Renal cortical epithelial cell (primary cell): ENCODE results near the gene BZW1. TPM values are rescaled to one million over a fixed set of nuclear protein-coding genes. Genes with fewer than 3 reads are reported as not detected.

Experiments
- DNase-seq: peaks from one replicate; pipeline ENCODE4 v3.0.0-alpha.2; 2011; ENCODE audit warnings: low read depth
- total RNA-seq: library from RNA; depleted of rRNA; stranded (reverse); fragments of >200 nt; gene quantifications from 2 replicates; pipeline ENCODE4 v1.2.3, GENCODE V29; 2014

Gene BZW1
- total RNA-seq, 1 donor from 2014 or later: 398 TPM

GRCh38 chr2:200839513-200839912, 27.8 kb downstream of the BZW1 start:
- no peak for DNase-seq

DNA sequence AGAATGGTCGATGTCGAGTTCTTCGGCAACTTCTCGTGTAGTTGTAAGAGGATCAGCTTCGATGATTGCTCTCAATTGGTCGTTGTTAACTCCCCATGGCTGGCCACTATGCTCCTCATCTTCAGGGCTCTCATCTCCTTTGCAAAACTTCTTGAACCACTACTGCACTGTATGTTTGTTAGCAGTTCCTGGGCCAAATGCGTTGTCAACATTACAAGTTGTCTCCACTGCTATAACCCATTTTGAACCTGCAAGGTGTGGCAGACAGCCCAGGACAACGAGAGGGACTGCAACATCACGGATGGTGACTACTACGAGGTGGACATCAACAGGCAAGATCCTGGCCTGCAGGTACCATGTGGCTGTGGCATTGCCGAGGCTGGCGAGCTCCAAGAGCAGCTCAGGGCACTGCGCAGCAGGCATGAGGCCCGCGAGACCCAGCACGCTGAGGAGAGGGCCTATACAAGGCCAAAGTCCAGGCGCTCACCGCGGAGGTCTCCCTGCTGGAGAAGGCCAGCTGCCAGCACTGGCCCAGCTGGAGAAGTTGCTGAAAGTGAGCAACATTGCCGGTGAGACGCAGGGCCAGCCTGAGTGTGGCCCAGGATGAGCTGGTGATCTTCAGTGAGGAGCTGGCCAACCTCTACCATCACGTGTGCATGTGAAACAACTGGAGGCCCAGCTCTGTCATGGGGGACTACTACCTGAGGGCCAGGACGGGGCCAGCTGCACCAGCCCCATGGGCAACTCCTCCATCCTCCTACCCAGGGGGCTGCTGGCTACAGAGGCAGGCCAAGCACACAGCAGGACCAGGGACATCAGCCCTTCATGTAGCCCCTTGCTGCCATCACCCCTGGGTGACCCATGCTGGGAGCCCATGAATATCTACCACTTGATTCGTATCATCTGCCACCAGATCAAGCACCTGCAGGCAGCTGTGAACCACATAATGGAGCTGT, 32.6 kb downstream of the BZW1 start:
- no peak for DNase-seq

- DNase-seq: no peak
These were observed 33.5 kb downstream of the BZW1 start for GRCh38 chr2:200845194-200845593.

GRCh38 chr2:200845669-200846325, 34.1 kb downstream of the BZW1 start:
- DNase-seq: no peak

DNA sequence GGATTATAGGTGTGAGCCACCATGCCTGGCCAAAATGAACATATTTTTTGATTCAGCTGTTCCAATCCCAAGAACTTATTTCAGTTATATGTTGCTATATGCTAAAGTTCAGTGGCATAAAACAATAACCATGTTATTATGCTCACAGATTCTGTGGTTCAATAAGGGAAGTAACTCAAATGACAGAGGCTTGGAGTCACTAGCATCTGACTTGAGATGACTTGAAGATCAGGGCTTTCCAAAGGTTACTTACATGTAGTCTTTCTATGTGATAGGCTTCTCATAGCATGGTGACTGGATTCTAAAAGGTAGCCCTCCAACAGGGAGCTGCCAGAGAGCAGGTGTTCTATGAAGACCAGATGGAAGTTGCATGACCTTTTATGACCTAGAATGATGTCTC, 35.6 kb downstream of the BZW1 start:
- no peak for DNase-seq

GRCh38 chr2:200847939-200848338, 36.2 kb downstream of the BZW1 start:
- no peak for DNase-seq

DNA sequence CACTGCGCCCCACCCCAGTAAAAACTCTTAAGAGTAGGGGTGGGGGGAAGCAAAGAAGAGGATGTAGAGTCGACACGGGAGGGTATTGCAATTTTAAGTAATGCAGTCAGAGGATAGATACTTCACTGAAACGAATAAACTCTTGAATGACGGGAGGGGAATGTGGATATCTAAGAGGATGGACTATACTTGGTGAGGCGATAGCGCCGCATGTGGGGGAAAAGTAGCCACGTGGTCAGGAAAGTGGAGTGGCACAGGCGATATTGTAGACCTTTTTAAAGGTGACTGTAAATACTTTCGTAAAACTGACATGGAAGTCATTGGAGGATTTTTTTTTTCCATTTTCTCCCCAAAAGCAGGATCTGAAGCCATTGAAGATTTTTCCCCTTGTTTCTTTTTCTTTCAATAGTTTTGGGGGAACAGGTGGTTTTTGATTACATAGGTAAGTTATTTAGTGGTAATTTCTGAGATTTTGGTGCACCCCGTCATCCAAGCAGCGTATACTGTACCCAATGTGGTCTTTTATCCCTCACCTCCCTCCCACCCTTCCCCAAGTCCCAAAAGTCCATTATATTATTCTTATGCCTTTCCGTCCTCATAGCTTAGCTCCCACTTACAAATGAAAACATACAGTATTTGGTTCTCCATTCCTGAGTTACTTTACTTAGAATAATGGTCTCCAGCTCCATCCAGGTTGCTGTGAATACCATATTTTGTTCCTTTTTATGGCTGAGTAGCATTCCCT, 39.0 kb downstream of the BZW1 start:
- DNase-seq: no peak

DNA sequence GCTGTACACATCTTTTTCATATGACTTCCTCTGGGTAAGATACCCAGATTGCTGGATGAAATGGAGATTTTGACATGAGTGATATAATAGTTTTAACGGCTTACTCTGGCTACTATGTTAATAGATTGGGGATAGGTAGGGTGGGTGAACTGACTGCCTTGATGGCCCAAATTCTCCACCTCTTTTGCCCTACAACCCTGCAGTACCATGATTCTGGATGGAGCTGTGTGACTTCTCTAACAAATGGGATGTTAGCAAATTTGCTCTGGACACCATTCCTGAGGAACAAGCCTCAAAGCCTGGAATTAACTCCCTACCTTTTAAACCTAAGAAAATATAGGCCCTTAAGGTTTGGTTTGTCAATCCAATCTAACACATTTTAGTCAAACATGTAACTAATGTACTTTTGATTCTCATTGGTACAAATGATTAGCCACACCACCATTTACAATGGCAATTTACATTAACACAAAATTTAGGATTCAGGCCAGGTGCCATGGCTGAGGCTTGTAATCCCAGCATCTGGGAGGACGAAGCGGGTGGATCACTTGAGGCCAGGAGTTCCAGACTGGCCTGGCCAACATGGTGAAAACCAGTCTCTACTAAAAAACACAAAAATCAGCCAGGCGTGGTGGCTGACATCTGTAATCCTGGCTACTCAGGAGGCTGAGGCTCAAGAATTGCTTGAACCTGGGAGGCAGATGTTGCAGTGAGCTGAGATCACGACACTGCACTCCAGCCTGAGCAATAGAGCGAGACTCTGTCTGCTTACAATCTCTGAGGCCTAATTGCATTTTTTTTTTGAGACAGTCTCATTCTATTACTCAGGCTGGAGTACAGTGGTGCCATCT, 39.9 kb downstream of the BZW1 start:
- DNase-seq: no peak

- no peak for DNase-seq
These were observed 40.9 kb downstream of the BZW1 start for GRCh38 chr2:200852605-200853004.

DNA sequence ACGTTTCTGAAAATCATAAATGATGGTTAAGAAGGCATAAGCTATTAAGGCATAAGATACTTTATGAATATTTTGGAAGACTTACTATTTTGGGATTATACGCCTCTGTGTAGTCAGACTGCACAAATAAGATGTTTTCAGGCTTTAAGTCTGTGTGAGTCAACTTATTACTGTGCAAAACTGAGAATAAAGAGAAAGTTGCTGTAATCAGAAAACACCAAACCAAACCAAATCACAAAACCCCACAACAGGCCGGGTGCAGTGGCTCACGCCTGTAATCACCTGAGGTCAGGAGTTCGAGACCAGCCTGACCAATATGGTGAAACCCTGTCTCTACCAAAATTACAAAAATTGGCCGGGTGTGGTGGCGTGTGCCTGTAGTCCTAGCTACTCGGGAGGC, 45.1 kb downstream of the BZW1 start:
- DNase-seq: no peak

DNA sequence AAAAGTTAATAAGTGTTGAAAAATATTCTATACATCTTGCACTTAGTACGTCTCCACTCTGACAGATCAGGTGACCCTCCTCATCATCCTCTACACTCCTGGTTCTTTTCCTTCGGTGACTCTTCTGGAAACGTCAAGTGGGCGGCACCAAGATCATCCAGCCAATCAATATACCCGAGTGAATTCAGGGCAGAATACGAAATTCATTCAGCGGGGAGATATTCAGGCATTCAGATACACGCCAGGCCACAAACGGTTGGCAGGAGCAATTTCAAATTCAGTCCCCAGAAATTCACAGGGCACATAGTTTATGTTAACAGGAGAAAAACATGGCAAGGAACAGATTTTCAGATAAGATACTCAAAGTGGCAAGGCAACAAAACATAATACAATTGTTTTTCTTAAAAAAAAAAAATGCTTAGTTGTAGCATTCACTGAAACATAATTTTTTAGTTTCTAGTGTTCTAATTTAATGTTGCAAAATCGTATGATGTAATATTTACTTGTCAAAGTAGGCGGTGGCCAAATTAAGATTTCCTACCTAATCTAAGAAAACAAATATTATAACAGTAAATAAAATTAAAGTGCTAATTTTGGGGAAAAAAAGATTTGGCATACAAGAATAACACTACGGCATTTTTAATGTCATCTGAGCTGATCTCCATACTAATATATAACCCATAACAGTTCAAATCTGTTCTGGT, 48.5 kb downstream of the BZW1 start:
- DNase-seq: peak; percentile 19

DNA sequence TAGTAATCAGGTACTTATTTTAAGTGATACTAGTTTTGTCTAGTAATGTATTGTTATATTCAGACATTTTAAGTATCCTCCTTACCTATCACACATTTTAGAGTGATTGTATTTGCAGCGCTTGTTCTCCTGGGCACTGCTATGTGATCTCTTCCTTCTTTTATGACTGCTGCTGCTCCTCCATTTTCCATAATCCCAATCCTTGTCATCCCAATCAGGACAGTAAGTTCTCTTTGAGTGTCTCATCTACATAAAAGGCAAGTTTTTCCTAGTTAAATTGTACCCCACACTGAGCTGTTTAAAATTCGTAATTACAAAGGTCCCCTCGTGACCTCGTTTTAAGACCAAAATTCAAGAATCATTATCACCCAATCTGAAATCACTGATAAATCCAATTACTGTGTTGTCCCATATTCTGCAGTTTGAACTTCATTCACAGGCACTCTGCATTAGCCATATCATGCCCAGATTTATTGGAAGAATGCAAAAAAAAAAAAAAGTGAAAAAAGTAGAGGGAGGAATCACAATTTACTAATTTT, 50.0 kb downstream of the BZW1 start:
- no peak for DNase-seq

DNA sequence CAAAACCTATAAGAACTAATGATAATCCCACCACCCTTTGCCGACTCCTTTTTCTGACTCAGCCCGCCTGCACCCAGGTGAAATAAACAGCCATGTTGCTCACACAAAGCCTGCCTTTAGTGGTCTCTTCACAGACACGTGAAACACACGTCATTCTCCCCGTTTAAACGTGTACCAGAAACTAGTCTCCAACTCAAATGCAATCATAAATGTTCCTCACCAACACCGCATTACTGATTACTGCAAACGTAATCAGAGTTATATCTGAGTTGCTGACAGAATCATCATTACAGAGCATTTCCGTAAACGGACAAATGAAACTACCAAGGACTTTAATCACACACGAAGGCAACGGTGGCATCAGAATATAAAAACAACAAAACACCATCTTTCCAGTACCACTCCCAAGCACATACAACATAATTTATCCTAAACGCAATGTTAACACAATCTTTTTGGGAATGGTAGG, 50.9 kb downstream of the BZW1 start:
- DNase-seq: peak; percentile 75

DNA sequence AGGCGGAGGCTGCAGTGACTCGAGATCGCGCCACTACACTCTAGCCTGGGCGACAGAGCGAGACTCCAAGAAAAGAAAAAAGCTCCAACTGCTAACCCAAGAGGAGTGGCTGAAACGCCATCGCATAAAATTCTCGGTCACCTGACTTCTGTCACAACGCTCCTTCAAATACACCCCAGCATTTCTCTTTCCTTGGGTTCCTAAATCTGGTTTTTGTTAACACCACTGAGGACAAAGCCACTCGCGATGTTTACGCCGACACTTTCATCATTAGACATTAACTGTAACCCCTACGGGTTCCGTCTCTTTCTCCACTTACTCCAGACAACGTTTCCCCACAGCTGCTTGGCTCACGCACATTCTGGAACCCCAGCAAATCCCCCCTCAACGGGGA, 52.1 kb downstream of the BZW1 start:
- peak; percentile 27 for DNase-seq

DNA sequence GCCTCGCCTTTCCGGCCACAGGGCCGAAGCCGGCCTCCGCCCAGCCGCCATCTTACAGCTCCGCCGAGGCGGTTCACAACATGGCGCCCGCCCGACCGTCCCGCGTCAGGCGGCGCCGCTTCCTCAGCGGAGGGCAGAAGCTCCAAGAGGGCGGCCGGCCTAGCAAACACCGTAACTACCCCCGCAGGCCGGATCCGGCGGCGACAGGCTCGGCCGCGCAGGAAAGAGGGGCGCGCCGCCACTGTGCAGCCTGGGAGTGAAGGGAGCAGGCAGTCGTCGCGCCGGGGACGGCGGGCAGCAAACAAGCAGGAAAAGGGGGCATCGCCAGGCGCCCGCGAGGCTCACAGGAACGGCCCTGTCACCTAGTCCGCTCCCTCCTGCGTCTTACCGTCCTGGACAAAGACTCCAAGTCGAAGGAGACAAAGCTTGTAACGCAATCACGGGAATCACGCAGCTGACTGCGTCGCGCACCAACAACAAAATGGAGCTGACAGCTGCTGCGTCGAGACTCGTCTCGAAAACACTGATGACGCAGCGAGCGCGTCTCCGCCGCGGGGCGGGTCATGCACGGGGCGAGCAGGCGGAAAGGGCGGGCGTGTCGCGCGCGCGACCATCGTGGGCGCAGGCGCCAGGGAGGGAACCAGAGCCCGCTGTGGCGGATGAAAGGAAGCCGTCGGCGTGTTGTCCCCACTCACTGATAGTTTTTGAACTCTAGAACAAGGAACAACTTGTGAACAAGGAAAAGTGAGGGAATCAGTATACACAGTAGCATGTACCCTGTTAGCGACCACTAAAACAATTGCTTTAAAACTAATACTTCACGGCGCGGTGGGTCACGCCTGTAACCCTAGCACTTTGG, 52.7 kb downstream of the BZW1 start, which contains the start of gene CLK1:
TSS of gene CLK1 (minus strand) at position 483 of the 859 bp plus-strand sequence. CDS start 2,796 bp downstream, outside the sequence.
- peak; percentile 82 for DNase-seq

GRCh38 chr2:200869014-200869413, 57.3 kb downstream of the BZW1 start:
- DNase-seq: no peak

DNA sequence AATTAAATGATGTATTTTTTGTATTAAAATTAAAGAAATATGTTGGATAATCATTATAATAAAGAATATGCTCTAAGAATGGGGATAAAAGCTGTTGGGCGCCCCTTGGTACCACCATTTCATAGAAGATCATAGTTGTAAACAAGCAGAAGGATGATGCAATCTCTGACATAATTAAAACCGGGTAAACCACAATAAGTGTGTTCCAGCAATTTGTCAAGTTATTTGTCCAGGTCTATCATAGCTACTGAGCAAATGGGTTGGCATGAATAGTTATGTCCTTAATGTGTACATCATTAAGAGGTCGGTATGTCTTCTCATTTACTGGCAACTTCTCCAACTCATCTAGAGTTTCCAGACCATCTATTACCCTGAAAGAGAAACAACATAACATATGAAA, 59.4 kb downstream of the BZW1 start:
- DNase-seq: no peak

GRCh38 chr2:200873560-200873959, 61.9 kb downstream of the BZW1 start:
- no peak for DNase-seq
